Left lung (tissue), 10 donors: ENCODE data around the gene ARMC6. TPM values are rescaled to one million over a fixed set of nuclear protein-coding genes. Genes with fewer than 3 reads are reported as not detected.

Source experiments
- ATAC-seq: fragments of 200-7000 bp; cut with Tn5 transposase; one replicate; pipeline ENCODE4 v1.9.1; 2020; ENCODE audit warnings: moderate library complexity
- DNase-seq, 4 donors: peaks; one replicate each; pipeline ENCODE4 v3.0.0-alpha.2; 2013 to 2020
- H3K27ac ChIP-seq, 2 donors: fragments of 200-600 bp; sonication (generic) in 1 of 2; one replicate each; pipeline versions ENCODE4 v1.5.0 to v1.8.0; 2020 to 2021
- H3K27me3 ChIP-seq, 2 donors: fragments of 200-600 bp; sonication (generic) in 1 of 2; one replicate each; pipeline versions ENCODE4 v1.5.0 to v1.8.0; 2020 to 2021
- H3K36me3 ChIP-seq, 2 donors: fragments of 200-600 bp; sonication (generic) in 1 of 2; one replicate each; pipeline versions ENCODE4 v1.5.0 to v1.8.0; 2020 to 2021
- H3K4me1 ChIP-seq, 2 donors: fragments of 200-600 bp; one replicate each; pipeline ENCODE4 v1.8.0; 2021
- H3K4me3 ChIP-seq, 2 donors: fragments of 200-600 bp; sonication (generic) in 1 of 2; one replicate each; pipeline versions ENCODE4 v1.5.0 to v1.8.0; 2020 to 2021; ENCODE audit warnings: mild to moderate bottlenecking in 1 of 2
- H3K9me3 ChIP-seq, 2 donors: fragments of 200-600 bp; sonication (generic) in 1 of 2; one replicate each; pipeline versions ENCODE4 v1.5.0 to v1.8.0; 2020 to 2021
- intact Hi-C, 2 donors: fragments of 100-400 bp; cut with DNase I; formaldehyde crosslinking; loops; one replicate each; pipeline versions ENCODE4 v1.11.2 to v1.14.2; 2022
- polyA plus RNA-seq, 6 donors: library from polyadenylated mRNA; unstranded; fragments of 120-200 nt; gene quantifications; one replicate each; pipeline ENCODE4 v1.2.1, GENCODE V29; 2013; ENCODE audit not compliant: insufficient read length in 6 of 6
- total RNA-seq, 2 donors: library from RNA; stranded (reverse); fragmentation: NEBNext Ultra II Directional; extraction: Animal tissue kit (Norgen Biotek cat#: 25700); gene quantifications; one replicate each; pipeline ENCODE4 v1.2.1, GENCODE V29; 2021
- TF ChIP-seq, protein P1 (sequence below), 2 donors: fragments of 200-600 bp; sonication (generic) in 1 of 2; IDR thresholded peaks; one replicate each; pipeline versions ENCODE4 v1.5.0 to v1.8.0; 2021; ENCODE audit warnings: antibody characterized with exemption in 2 of 2
- donor health status: DM: no; HTN: yes; CAD: no.
- donor health status: DM: no; HTN: no; CAD: no.

ARMC6 gene
- total and polyA plus RNA-seq, 8 donors, result 23.7 to 37.9 (median 34.0) TPM

DNA sequence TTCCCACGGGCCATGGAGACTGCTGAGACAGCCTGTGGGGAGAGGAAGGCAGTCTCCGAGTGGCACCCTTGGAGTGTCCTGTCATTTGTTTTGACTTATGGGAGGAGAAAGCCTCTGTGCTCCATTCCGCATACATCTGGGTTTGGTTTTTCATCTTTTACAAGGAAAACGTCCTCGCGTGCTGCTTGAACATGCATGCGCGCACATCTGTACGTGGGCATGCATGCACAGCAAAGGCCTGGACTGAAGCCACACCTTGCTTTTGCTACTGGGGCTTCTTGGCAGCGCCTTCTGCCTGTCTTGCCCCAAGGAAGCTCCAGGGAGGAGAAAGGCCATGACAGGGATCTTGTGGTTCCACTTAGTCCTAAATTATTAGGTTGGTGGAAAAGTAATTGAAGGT is 44.1 kb upstream of the ARMC6 start:
- DNase-seq, result no peak
- intact Hi-C loops, result no loop called here
- TF ChIP-seq, protein P1, sequence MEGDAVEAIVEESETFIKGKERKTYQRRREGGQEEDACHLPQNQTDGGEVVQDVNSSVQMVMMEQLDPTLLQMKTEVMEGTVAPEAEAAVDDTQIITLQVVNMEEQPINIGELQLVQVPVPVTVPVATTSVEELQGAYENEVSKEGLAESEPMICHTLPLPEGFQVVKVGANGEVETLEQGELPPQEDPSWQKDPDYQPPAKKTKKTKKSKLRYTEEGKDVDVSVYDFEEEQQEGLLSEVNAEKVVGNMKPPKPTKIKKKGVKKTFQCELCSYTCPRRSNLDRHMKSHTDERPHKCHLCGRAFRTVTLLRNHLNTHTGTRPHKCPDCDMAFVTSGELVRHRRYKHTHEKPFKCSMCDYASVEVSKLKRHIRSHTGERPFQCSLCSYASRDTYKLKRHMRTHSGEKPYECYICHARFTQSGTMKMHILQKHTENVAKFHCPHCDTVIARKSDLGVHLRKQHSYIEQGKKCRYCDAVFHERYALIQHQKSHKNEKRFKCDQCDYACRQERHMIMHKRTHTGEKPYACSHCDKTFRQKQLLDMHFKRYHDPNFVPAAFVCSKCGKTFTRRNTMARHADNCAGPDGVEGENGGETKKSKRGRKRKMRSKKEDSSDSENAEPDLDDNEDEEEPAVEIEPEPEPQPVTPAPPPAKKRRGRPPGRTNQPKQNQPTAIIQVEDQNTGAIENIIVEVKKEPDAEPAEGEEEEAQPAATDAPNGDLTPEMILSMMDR (IDR thresholded peaks at IDR 0.05), result no peak
- H3K4me3 ChIP-seq, result no peak overlapping the region
- H3K27ac ChIP-seq, result no peak overlapping the region
- no peak for ATAC-seq
- H3K36me3 ChIP-seq, result peaks cover 0 to 42% of the 10 kb centered on the region in 2 donors
- H3K27me3 ChIP-seq, result no peaks in the 10 kb centered on the region
- peaks cover 4 to 28% of the 10 kb centered on the region in 2 donors for H3K4me1 ChIP-seq
- no peaks in the 10 kb centered on the region for H3K9me3 ChIP-seq

DNA sequence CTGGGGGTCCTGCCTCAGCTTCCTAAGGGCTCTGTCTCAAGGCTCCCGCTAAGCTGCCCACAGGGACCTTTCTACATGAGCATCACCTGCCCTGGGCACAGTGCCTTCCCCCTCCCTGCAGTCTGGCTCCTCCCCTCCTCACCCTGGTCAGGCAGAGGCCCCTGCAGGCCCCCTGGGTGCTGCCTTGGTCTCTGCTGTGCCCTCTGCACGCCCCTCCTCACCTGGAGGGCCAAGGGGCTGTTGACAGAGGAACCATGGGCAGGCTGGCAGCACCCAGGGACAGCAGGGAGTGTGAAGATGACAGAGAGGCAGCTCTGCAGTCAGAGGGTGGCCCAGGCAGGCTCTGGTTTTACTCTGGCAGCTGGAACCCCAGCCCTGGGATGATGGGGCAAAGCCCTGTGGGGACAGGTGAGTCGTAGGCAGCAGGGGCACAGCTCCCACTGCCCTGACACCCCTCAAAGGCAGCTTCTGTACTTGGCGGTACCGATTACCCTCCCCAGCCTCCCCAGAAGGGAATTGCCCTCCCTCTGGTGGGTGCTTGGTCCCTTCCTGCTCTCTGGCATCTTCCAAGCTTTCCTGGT is 43.2 kb upstream of the ARMC6 start:
- DNase-seq (no peak), ATAC-seq (no peak)
- no peak overlapping the region for H3K27ac ChIP-seq
- no peaks in the 10 kb centered on the region for H3K9me3 ChIP-seq
- intact Hi-C loops, result no loop called here
- TF ChIP-seq, protein P1 (IDR thresholded peaks at IDR 0.05), result no peak
- H3K4me1 ChIP-seq, result peaks cover 4 to 19% of the 10 kb centered on the region in 2 donors
- no peaks in the 10 kb centered on the region for H3K27me3 ChIP-seq
- peaks cover 0 to 51% of the 10 kb centered on the region in 2 donors for H3K36me3 ChIP-seq
- no peak overlapping the region for H3K4me3 ChIP-seq

DNA sequence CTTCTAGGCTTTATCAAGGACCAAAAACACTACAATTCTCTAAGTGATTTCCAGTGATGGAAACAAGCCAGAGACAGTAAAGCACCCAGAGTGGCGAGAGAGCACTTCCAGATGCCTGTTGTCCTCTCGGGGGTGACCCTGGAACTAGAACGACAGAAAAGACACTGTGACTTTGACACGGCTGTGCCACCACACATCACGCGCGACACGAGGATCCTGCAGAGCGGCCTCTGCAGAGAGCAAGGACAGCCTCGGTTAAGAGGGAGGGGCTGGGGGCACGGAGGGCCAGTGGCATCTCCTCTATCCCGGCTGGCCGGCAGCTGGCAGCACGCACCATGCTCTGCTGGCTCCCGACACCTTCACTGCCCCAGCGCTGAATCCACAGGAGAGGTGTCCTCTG is 42.4 kb upstream of the ARMC6 start:
- H3K4me3 ChIP-seq, result no peak overlapping the region
- peaks cover 0 to 12% of the 10 kb centered on the region in 2 donors for H3K4me1 ChIP-seq
- peaks cover 0 to 59% of the 10 kb centered on the region in 2 donors for H3K36me3 ChIP-seq
- no peak for ATAC-seq
- TF ChIP-seq, protein P1 (IDR thresholded peaks at IDR 0.05), result no peak
- H3K27ac ChIP-seq, result no peak overlapping the region
- intact Hi-C loops, result no loop called here
- H3K27me3 ChIP-seq, result no peaks in the 10 kb centered on the region
- no peak for DNase-seq
- no peaks in the 10 kb centered on the region for H3K9me3 ChIP-seq

DNA sequence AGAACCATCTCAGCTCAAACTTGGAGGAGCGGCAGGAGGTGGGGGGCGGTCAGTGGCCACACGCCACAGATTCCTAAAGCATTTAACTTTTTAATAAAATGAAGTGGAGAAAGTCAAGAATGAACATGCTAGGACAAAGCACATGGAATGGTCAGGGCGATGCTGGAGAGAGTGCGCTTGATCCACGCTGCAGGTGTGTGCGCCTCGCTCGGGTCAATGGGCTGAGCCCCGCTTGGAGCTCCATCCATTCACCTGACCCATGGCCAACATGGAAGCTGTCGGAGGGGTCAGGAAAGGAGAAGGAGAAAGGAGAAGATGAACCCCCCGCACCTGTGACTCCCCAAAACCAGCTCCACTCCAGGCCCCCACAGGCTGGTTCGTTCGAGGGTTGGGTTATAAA is 41.9 kb upstream of the ARMC6 start:
- H3K27ac ChIP-seq, result no peak overlapping the region
- no peaks in the 10 kb centered on the region for H3K27me3 ChIP-seq
- no peak for ATAC-seq
- intact Hi-C loops, result no loop called here
- no peaks in the 10 kb centered on the region for H3K9me3 ChIP-seq
- peaks cover 0 to 8% of the 10 kb centered on the region in 2 donors for H3K4me1 ChIP-seq
- TF ChIP-seq, protein P1 (IDR thresholded peaks at IDR 0.05), result no peak
- no peak for DNase-seq
- peaks cover 0 to 63% of the 10 kb centered on the region in 2 donors for H3K36me3 ChIP-seq
- H3K4me3 ChIP-seq, result no peak overlapping the region

DNA sequence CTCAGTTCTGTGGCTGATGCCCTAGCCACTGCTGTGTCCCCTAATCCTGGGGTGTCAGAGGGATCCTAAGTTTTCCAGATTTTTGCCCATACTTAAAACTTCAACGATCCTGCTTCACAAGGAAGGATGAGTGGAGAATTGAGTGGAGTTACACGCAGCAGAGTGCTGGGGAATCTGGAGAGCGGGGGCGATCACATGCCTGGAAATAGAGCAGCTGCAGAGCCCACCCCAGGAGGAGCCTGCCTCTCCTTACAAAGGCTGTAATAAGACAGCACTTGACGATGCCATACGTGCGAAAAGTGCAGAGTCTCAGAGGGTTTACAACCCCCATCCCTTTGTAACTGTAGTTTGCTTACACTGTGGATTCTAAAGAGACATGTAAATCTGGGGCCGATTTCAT is 40.7 kb upstream of the ARMC6 start:
- TF ChIP-seq, protein P1 (IDR thresholded peaks at IDR 0.05), result no peak
- Histone ChIP-seq H3K9me3 (no peaks in the 10 kb centered on the region), H3K27ac (no peak overlapping the region), H3K4me1 (peaks cover 0 to 2% of the 10 kb centered on the region in 2 donors), H3K27me3 (no peaks in the 10 kb centered on the region), H3K36me3 (peaks cover 0 to 73% of the 10 kb centered on the region in 2 donors), H3K4me3 (no peak overlapping the region)
- no peak for ATAC-seq
- intact Hi-C loops, result no loop called here
- no peak for DNase-seq
